SK-N-DZ (cell line): ENCODE measurements around the gene CD58.
"Not testable (repeated sequence)": the region's sequence is repeated elsewhere in the genome, so short reads cannot be mapped to it uniquely, and the experiment has no call there.

ENCODE experiments used
- DNase-seq: peaks from one replicate; pipeline ENCODE4 v3.0.0-alpha.2; 2015; ENCODE audit warnings: low spot score

CD58 gene

GRCh38 chr1:116571215-116571919 lies 541 bp upstream of the CD58 start:
- DNase-seq = no peak

- DNase-seq = peak; percentile 41
These were observed 959 bp downstream of the CD58 start for GRCh38 chr1:116569776-116570357.

GRCh38 chr1:116569381-116569670 lies 1.5 kb downstream of the CD58 start:
- DNase-seq = no peak

GRCh38 chr1:116568662-116569380 lies 2.0 kb downstream of the CD58 start:
- DNase-seq = no peak

GRCh38 chr1:116567790-116568661 lies 2.8 kb downstream of the CD58 start:
- DNase-seq = no peak

- no peak for DNase-seq
These were observed 5.6 kb downstream of the CD58 start for GRCh38 chr1:116565222-116565621.

- no peak for DNase-seq
These were observed 6.4 kb downstream of the CD58 start for GRCh38 chr1:116564426-116564825.

GRCh38 chr1:116562465-116562864 lies 8.4 kb downstream of the CD58 start:
- not testable (repeated sequence) for DNase-seq

GRCh38 chr1:116561563-116561962 lies 9.3 kb downstream of the CD58 start:
- DNase-seq = no peak

GRCh38 chr1:116560704-116561490 lies 9.9 kb downstream of the CD58 start:
- no peak for DNase-seq

- no peak for DNase-seq
These were observed 11.5 kb downstream of the CD58 start for GRCh38 chr1:116559304-116559761.

GRCh38 chr1:116558571-116558970 lies 12.3 kb downstream of the CD58 start:
- no peak for DNase-seq

- no peak for DNase-seq
These were observed 12.7 kb downstream of the CD58 start for GRCh38 chr1:116558140-116558549.

- no peak for DNase-seq
These were observed 13.4 kb downstream of the CD58 start for GRCh38 chr1:116557323-116557878.

- DNase-seq = no peak
These were observed 14.4 kb downstream of the CD58 start for GRCh38 chr1:116556289-116557006.

GRCh38 chr1:116554924-116555323 lies 15.9 kb downstream of the CD58 start:
- DNase-seq = no peak

- DNase-seq = no peak
These were observed 17.3 kb downstream of the CD58 start for GRCh38 chr1:116553386-116554115.

- DNase-seq = no peak
These were observed 24.4 kb downstream of the CD58 start for GRCh38 chr1:116546354-116546977.

GRCh38 chr1:116545359-116545705 lies 25.5 kb downstream of the CD58 start:
- DNase-seq = no peak
